Esophagus squamous epithelium (tissue), 4 donors: ENCODE measurements around the gene RACK1.
"Not testable (repeated sequence)": the region's sequence is repeated elsewhere in the genome, so short reads cannot be mapped to it uniquely, and the experiment has no call there.

Experiments
- POLR2A ChIP-seq, 4 donors: fragments of 450-650 bp; IDR thresholded peaks; one replicate each; pipeline ENCODE4 v1.6.1; 2017; ENCODE audit warnings: antibody characterized with exemption in 4 of 4, mild to moderate bottlenecking in 4 of 4, moderate library complexity in 3 of 4
- TF ChIP-seq, protein P1 (sequence below), 6 experiments: fragments of 450-650 bp in 4 of 6; fragments of 200-600 bp in 2 of 6; sonication (generic) in 2 of 6; IDR thresholded peaks; one replicate each; pipeline ENCODE4 v1.5.1; 2016 to 2019; ENCODE audit warnings: antibody characterized with exemption in 6 of 6, mild to moderate bottlenecking in 4 of 6, moderate library complexity in 4 of 6

DNA sequence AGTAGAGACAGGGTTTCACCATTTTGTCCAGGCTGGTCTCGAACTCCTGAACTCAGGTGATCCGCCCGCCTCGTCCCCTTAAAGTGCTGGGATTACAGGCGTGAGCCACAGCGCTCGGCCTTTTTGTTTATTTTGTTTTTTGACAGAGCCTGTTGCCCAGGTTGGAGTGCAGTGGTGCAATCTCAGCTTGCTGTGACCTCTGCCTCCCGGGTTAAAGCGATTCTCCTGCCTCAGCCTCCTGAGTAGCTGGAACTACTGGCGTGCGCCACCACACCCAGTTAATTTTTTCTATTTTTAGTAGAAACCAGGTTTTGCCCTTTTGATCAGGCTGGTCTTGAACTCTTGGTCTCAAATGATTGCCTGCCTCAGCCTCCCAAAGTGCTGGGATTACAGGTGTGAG is 33.6 kb downstream of the RACK1 start:
- TF ChIP-seq, protein P1, sequence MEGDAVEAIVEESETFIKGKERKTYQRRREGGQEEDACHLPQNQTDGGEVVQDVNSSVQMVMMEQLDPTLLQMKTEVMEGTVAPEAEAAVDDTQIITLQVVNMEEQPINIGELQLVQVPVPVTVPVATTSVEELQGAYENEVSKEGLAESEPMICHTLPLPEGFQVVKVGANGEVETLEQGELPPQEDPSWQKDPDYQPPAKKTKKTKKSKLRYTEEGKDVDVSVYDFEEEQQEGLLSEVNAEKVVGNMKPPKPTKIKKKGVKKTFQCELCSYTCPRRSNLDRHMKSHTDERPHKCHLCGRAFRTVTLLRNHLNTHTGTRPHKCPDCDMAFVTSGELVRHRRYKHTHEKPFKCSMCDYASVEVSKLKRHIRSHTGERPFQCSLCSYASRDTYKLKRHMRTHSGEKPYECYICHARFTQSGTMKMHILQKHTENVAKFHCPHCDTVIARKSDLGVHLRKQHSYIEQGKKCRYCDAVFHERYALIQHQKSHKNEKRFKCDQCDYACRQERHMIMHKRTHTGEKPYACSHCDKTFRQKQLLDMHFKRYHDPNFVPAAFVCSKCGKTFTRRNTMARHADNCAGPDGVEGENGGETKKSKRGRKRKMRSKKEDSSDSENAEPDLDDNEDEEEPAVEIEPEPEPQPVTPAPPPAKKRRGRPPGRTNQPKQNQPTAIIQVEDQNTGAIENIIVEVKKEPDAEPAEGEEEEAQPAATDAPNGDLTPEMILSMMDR (IDR thresholded peaks at IDR 0.05), result not testable (repeated sequence)
- not testable (repeated sequence) for TF ChIP-seq POLR2A (IDR thresholded peaks at IDR 0.05)
